B cell (primary cell): Measurements from ENCODE around the gene TXNDC17. TPM values are rescaled to one million over a fixed set of nuclear protein-coding genes. Genes with fewer than 3 reads are reported as not detected.

Experiments
- ATAC-seq: fragments of 200-7000 bp; cut with Tn5 transposase; one replicate; pipeline ENCODE4 v1.10.0; 2021; ENCODE audit warnings: low read depth, mild to moderate bottlenecking, moderate number of reproducible peaks, moderate library complexity
- CTCF ChIA-PET: fragments of 350-600 bp; sonication (Branson Sonifier 250); formaldehyde crosslinking; loops from one replicate; lab custom pipeline; 2021; ENCODE audit warnings: antibody characterized with exemption, inconsistent platforms; lab: Charles Lee
- POLR2A ChIA-PET: fragments of 350-600 bp; sonication (Branson Sonifier 250); formaldehyde crosslinking; loops from one replicate; lab custom pipeline; 2021; ENCODE audit warnings: antibody characterized with exemption; lab: Charles Lee
- DNase-seq: peaks from one replicate; pipeline ENCODE4 v3.0.0; 2013
- H2AFZ ChIP-seq: 2 replicates; pipeline ENCODE4 v1.6.1; 2012; ENCODE audit warnings: mild to moderate bottlenecking, low read depth, low read length; ENCODE audit not compliant: insufficient read depth, poor library complexity, severe bottlenecking
- H3K27ac ChIP-seq, 2 donors: 1 replicate in 1 of 2; 2 replicates in 1 of 2; pipeline ENCODE4 v1.5.1; 2012 to 2013; ENCODE audit warnings: low read length in 2 of 2, mild to moderate bottlenecking in 2 of 2, moderate library complexity in 1 of 2
- H3K27me3 ChIP-seq, 4 experiments: fragments of 200-600 bp in 1 of 4; sonication (generic) in 1 of 4; replicated peaks in 1 of 4; 1 replicate in 2 of 4; 2 replicates in 2 of 4; pipeline versions ENCODE4 v1.6.1 to v1.7.0; 2013 to 2016; ENCODE audit warnings: low read length in 3 of 4, mild to moderate bottlenecking in 2 of 4, mixed read lengths in 1 of 4, moderate library complexity in 1 of 4; ENCODE audit not compliant: insufficient read depth in 4 of 4, control insufficient read depth in 3 of 4; ENCODE audit errors: control extremely low read depth in 1 of 4
- H3K36me3 ChIP-seq, 2 experiments: replicated peaks in 1 of 2; 1 replicate in 1 of 2; 2 replicates in 1 of 2; pipeline versions ENCODE4 v1.6.1 to v1.7.1; 2013; ENCODE audit warnings: low read length in 1 of 2; ENCODE audit not compliant: insufficient read depth in 2 of 2, control insufficient read depth in 1 of 2; ENCODE audit errors: control extremely low read depth in 1 of 2, extremely low read depth in 1 of 2
- H3K4me1 ChIP-seq, 2 donors: fragments of 200-600 bp in 1 of 2; sonication (generic) in 1 of 2; 1 replicate in 1 of 2; 2 replicates in 1 of 2; pipeline versions ENCODE4 v1.5.1 to v1.6.1; 2013 to 2017; ENCODE audit warnings: low read length in 2 of 2; ENCODE audit not compliant: control insufficient read depth in 2 of 2, insufficient read depth in 2 of 2
- H3K4me2 ChIP-seq: replicated peaks from 2 replicates; pipeline ENCODE3; 2012; ENCODE audit warnings: mild to moderate bottlenecking, low read depth, low read length; ENCODE audit not compliant: poor library complexity, severe bottlenecking
- H3K4me3 ChIP-seq, 5 experiments: fragments of 200-600 bp in 1 of 5; sonication (generic) in 1 of 5; 1 replicate in 3 of 5; 2 replicates in 2 of 5; pipeline versions ENCODE4 v1.5.1 to v1.7.0; 2011 to 2016; ENCODE audit warnings: low read length in 4 of 5, mild to moderate bottlenecking in 4 of 5, low read depth in 2 of 5, control low read depth in 1 of 5, moderate library complexity in 1 of 5; ENCODE audit not compliant: insufficient read depth in 1 of 5; ENCODE audit errors: control extremely low read depth in 1 of 5, extremely low read depth in 1 of 5
- H3K79me2 ChIP-seq: fragments of 200-600 bp; sonication (generic); one replicate; pipeline ENCODE4 v1.6.0; 2016; ENCODE audit warnings: low read length; ENCODE audit not compliant: control insufficient read depth, insufficient read depth
- H3K9ac ChIP-seq: fragments of 200-600 bp; sonication (generic); 2 replicates; pipeline ENCODE4 v1.6.1; 2017; ENCODE audit warnings: mild to moderate bottlenecking, low read length, moderate library complexity
- H3K9me3 ChIP-seq, 3 donors: one replicate each; pipeline versions ENCODE4 v1.6.1 to v1.7.1; 2013; ENCODE audit warnings: low read length in 2 of 3; ENCODE audit not compliant: control insufficient read depth in 2 of 3, insufficient read depth in 1 of 3; ENCODE audit errors: control extremely low read depth in 1 of 3
- H4K20me1 ChIP-seq: 2 replicates; pipeline ENCODE4 v1.6.0; 2012; ENCODE audit warnings: mild to moderate bottlenecking, low read length; ENCODE audit not compliant: insufficient read depth, control insufficient read depth, poor library complexity, severe bottlenecking
- H3K27ac Mint-ChIP-seq: one replicate; pipeline ENCODE4 v1.8.0; 2021; ENCODE audit warnings: mixed read lengths
- H3K27me3 Mint-ChIP-seq: one replicate; pipeline ENCODE4 v1.8.0; 2021; ENCODE audit warnings: mixed read lengths
- H3K4me1 Mint-ChIP-seq: one replicate; pipeline ENCODE4 v1.8.0; 2021; ENCODE audit warnings: mixed read lengths
- H3K4me3 Mint-ChIP-seq: one replicate; pipeline ENCODE4 v1.8.0; 2021; ENCODE audit warnings: mixed read lengths
- H3K9me3 Mint-ChIP-seq: one replicate; pipeline ENCODE4 v1.8.0; 2022; ENCODE audit warnings: mixed read lengths; ENCODE audit not compliant: insufficient read depth
- CTCF ChIP-seq: fragments of 200-600 bp; IDR thresholded peaks from one replicate; pipeline ENCODE4 v1.8.0; 2022; ENCODE audit warnings: antibody characterized with exemption, mild to moderate bottlenecking
- EZH2 ChIP-seq: IDR thresholded peaks from 2 replicates; pipeline ENCODE4 v1.6.1; 2012; ENCODE audit warnings: borderline replicate concordance, low read depth, mild to moderate bottlenecking, moderate library complexity, low read length; ENCODE audit not compliant: insufficient read depth, poor library complexity, severe bottlenecking
- WGBS: methylation state at CpG from one replicate; pipeline ENCODE4 v1.1.5; 2013; ENCODE audit warnings: missing lambda C conversion rate; ENCODE audit not compliant: insufficient coverage; 5-methylcytosine and 5-hydroxymethylcytosine counted together
- intact Hi-C: fragments of 100-400 bp; cut with micrococcal nuclease; formaldehyde crosslinking; loops from one replicate; pipeline ENCODE4 v1.10.0; 2022
- polyA plus RNA-seq: library from polyadenylated mRNA; depleted of rRNA; stranded (reverse); fragments of >200 nt; gene quantifications from 2 replicates; pipeline ENCODE4 v1.2.3, GENCODE V29; 2012
- total RNA-seq, 2 donors: library from RNA; stranded (reverse); fragments of 120-200 nt in 1 of 2; gene quantifications; 1 replicate in 1 of 2; 2 replicates in 1 of 2; pipeline versions ENCODE4 v1.2.3 to v1.2.4, GENCODE V29; 2013 to 2022

The TXNDC17 gene
- total and polyA plus RNA-seq, 2 donors (not counting 1 experiment from before 2014, with no cell fraction given): 19.5 to 33.7 TPM

DNA sequence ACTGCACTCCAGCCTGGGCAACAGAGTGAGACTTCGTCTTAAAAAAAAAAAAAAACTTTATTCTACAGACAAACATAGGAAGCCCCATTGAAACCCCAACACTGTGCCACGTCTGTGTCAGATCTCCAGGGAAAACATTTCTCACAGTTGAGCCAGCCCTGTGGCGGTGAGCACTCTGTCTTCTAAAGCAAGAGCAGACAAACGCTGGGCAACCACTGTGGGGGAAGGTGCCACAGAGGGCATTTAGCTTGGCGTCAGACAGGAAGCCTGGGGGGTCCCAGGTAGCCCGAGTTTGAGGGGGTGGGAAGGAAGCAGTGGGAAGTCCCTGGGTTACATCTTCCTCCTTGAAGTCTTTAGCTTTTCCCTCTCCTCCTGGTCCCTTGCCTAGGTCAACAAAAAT is 26.7 kb downstream of the TXNDC17 start:
- no peak overlapping the region for H3K9ac ChIP-seq
- WGBS: 14% methylated on average over 5 of the region's 6 CpGs
- TF ChIP-seq EZH2 (no peak), CTCF (no peak)
- peaks cover 23% of the 10 kb centered on the region for H4K20me1 ChIP-seq
- H3K27ac ChIP-seq: no peak overlapping the region
- peaks cover 0 to 23% of the 10 kb centered on the region in 2 experiments for H3K36me3 ChIP-seq
- ChIA-PET CTCF (interaction anchor here (0.7 to 2.4 kb wide), 7 partner anchors 10 to 244 kb away, joined by 3 to 15 read pairs (median 6); no protein-coding TSS in a partner anchor), POLR2A (no interaction called here)
- no peak overlapping the region for H3K4me2 ChIP-seq
- H3K4me3 ChIP-seq: no peak overlapping the region
- intact Hi-C loops: no loop called here
- H3K27me3 ChIP-seq: no peaks in the 10 kb centered on the region
- peaks cover 4 to 17% of the 10 kb centered on the region in 2 donors for H3K4me1 ChIP-seq
- no peak for DNase-seq
- Mint-ChIP-seq H3K27me3 (no peaks in the 10 kb centered on the region), H3K4me3 (no peak overlapping the region), H3K27ac (no peak overlapping the region), H3K9me3 (no peaks in the 10 kb centered on the region), H3K4me1 (peaks cover 25% of the 10 kb centered on the region)
- no peak overlapping the region for H2AFZ ChIP-seq
- ATAC-seq: no peak
- no peaks in the 10 kb centered on the region for H3K9me3 ChIP-seq
- peaks cover 36% of the 10 kb centered on the region for H3K79me2 ChIP-seq

GRCh38 chr17:6668219-6668618 is 27.4 kb downstream of the TXNDC17 start:
- H3K4me2 ChIP-seq: no peak overlapping the region
- peaks cover 32% of the 10 kb centered on the region for H3K79me2 ChIP-seq
- DNase-seq (no peak), ATAC-seq (no peak)
- WGBS: 99% methylated on average over 11 of the region's 17 CpGs
- H3K36me3 ChIP-seq: peaks cover 0 to 23% of the 10 kb centered on the region in 2 experiments
- no peak overlapping the region for H3K9ac ChIP-seq
- POLR2A ChIA-PET: no interaction called here
- no peak overlapping the region for H2AFZ ChIP-seq
- TF ChIP-seq CTCF (no peak), EZH2 (no peak)
- H3K9me3 ChIP-seq: no peaks in the 10 kb centered on the region
- no peaks in the 10 kb centered on the region for H3K27me3 ChIP-seq
- H3K27me3 Mint-ChIP-seq: no peaks in the 10 kb centered on the region
- intact Hi-C loops: no loop called here
- CTCF ChIA-PET: interaction anchor here (1.0 to 1.6 kb wide), 2 partner anchors 9 to 43 kb away, joined by 3 to 7 read pairs; no protein-coding TSS in a partner anchor
- H3K4me1 ChIP-seq: peaks cover 0 to 12% of the 10 kb centered on the region in 2 donors
- no peak overlapping the region for H3K27ac ChIP-seq
- H3K9me3 Mint-ChIP-seq: no peaks in the 10 kb centered on the region
- no peak overlapping the region for H3K27ac Mint-ChIP-seq
- peaks cover 23% of the 10 kb centered on the region for H4K20me1 ChIP-seq
- no peak overlapping the region for H3K4me3 Mint-ChIP-seq
- H3K4me1 Mint-ChIP-seq: peaks cover 20% of the 10 kb centered on the region
- no peak overlapping the region for H3K4me3 ChIP-seq
